Activated CD8-positive, alpha-beta memory T cell treated with anti-CD3 and anti-CD28 coated beads for 48 hours (primary cell): ENCODE results near the gene TSSC4.

ENCODE experiments used
- DNase-seq, 3 experiments: peaks; one replicate each; pipeline ENCODE4 v3.0.0-alpha.2; 2020; ENCODE audit warnings: low read depth in 2 of 3, low spot score in 2 of 3

Gene TSSC4

GRCh38 chr11:2385156-2386151, 15.1 kb upstream of the TSSC4 start:
- no peak for DNase-seq

DNA sequence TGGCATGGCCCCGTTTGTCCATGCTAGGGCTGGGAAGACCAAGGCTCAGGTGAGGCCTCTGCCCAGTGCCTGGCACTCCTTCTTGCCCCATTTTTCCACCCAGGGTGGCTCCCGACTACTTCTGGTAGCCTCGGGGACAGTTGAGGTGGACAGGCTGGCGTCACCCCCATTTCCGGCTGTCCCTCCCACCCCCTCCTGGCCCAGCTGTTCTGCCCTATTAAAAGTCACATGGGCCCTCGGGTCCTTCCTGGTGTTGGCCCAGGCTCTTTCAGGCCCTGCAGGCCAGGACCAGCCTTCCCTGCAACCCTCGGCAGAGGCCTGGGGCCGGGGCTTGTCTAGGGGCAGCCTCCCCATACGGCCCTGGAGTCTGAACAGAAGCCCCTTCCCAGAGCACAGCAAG, 14.0 kb upstream of the TSSC4 start:
- no peak for DNase-seq

GRCh38 chr11:2387266-2387987, 13.1 kb upstream of the TSSC4 start:
- DNase-seq: no peak

DNA sequence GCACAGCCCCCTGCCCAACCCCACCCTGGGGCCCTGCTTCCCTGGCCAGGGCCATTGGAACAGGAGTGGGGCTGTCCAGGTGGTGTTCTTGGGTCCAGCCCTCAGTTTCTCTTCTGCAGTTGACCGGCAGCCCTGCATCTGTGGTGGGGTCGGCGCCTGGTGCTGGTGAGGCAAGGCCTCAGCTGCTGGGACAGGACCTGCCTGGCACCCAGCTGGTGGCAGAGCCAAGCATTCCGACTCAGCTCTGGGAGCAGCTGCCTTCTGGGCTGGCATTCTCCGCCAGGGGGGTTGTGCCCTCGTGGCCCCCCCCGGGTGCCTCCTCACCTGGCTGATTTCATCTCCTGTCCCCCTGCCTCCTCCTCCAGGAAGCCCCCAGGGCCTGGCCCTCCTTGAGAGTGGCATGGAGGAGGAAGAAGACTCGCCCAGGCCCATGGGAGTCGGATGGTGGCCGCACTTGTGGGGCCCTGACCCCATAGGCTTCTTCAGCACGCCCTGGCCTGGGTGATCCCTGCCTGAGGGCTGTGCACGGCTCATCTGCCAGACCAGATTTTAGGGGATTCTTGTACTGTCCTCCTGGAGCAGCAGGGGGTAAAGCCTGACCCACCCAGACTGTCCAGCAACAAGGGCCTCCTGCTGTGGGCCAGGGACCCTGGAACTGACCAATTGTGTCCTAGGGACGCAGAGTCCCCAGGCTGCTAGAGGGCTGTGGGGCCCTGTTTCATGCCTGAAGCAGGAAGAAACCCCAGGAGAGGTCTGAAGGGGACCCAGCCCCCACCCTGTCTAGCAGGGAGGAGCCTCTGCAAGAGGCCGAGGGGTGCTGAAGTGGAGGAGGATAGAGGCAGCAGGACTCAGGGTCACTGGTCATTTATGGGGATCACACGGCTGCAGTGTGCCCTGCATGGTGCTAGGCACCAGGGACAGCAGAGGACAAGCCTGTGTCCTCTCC, 11.8 kb upstream of the TSSC4 start:
- no peak for DNase-seq

GRCh38 chr11:2389377-2390026, 11.0 kb upstream of the TSSC4 start:
- DNase-seq: no peak

- no peak for DNase-seq
Observed at GRCh38 chr11:2390091-2390724, 10.3 kb upstream of the TSSC4 start.

DNA sequence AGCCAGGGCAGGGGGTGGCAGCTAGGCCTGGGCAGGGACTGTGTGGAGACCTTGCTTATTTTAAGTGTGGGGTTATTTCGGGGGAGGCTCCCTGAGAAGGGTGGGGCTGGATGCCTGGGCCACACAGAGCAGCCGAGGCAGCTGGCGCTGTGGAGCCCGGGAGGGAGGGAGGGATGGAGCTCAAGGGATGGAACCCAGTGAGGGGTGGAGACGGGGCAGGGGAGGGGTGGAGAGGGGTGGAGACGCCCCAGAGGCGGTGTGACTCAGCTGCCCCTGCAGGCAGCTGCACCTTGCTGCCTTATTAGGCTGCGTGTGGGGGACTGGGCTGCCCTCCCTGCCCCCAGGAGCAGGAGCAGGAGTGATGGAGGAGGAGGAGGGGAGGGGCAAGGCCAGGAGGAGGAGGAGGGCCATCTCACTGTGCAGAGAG, 9.8 kb upstream of the TSSC4 start:
- no peak for DNase-seq

DNA sequence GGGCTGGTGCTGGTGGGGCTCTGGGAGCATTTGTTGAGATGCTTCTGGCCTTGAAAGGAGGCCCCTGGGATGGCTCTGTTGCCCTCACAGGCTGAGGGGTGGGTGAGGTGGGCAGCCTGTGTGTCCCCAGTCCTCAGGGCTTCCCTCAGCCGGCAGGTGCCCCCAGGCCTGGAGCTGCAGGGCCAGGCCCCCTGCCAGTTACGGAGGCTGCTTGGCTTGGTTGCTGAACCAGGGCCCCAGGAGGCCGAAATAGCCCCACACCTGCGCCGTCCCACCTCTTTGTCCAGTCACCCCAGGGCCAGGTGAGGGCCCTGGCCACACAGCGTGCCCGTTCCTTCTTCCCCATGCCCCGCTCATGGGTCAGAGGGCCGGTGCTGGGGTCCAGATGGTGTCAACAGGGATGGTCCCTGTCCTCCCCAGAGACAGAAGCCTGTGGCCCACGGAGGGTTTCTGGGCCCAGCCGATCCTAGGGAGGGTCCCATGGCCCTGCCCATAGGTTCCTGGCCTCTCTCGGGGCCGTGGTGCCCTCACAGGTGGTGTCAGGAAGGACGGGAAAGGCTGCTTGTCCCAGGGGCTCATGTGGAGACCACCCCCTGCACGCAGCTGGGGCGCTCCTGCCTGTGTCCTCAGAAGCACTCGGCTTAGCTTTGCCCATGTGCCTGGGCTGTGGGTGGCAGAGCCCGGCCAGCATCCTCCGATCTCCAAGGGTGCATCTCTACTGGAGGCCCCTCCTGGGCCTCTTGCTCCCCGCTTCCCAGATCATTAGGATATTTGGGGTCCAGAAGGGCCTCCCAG, 9.2 kb upstream of the TSSC4 start:
- DNase-seq: no peak

DNA sequence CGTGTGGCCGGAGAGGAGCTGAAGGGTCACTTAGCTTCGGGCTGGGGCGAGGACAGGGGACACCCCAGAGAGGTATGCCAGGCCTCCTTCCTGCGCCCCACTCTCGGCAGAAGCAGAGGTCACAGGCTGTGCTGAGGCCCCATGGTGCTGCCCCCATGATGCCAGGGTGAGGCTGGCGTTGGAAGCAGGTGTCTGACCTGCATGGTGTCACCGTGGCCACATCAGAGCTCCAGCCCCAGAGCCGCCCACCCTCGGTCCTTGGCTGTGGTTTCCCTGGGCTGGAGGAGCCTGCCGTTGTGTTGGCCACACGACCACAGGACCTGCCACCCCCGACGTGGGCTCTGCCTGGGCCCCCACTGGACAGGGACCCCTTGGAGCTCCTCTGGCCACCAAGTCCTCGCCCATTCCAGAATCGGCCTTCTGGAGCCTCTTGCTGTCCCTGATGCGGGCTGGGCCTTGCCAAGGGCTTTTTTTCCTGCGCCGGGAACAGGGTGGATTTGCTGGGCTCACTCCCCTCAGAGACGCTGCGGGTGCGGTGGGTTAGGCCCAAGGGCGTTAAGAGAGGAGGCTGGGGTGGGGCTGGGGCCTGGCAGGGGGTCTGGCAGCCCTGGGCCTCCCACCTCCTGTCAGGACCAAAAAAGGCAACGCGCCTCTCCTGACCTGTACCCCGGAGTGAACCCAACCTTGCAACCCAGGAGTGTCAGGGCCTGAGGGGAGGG, 8.2 kb upstream of the TSSC4 start:
- no peak for DNase-seq

DNA sequence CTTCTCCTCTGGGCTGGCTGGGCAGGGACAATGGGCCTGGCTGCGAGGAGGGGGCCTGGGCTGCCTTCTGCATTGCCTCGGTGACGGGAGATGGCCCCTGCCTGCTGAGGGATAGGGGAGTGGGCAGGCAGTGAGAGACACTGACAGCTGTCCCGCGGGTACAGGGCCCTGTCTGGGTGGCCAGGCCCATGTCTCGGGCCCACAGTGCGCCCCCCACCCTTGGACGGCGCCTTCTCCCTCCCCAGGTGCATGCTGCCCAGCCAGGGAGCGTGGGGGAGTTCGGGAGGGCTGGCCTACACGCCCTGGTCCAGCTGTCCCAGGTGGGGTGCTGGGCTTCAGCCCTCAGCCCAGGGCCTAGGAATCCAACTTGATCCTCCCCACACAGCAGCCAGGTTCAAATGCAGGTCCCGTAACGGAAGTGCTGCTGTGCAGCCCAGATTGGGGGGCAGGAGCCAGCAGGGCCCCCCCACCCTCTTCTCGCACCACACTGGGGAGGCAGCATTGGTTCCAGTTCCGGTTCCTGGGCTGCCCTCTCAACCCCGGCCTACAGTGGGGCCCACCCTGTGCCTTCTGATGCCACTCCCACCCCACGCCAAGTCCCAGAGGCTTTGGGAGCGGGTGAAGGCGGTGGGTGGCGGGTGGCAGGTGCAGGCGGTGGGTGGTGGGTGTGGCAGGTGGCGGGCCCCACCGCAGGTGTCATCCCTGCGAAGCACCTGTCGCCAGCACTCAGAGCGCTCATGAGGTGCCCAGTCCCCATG, 7.3 kb upstream of the TSSC4 start:
- no peak for DNase-seq

GRCh38 chr11:2393941-2394817, 6.4 kb upstream of the TSSC4 start:
- DNase-seq: no peak

DNA sequence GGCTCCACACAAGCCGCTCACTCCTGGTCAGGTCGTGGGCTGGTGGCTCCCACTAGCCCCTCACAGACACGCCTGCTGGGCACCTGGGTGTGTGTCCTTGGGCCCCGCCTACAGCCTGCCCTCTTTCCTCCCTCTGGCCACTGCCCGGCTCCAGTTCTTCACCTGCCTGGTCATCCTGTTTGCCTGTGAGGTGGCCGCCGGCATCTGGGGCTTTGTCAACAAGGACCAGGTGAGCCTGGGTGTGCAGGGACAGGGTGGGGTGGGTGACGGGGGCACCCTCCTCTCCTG, 5.8 kb upstream of the TSSC4 start:
- no peak for DNase-seq

GRCh38 chr11:2395211-2395730, 5.3 kb upstream of the TSSC4 start:
- DNase-seq: no peak

- DNase-seq: no peak
Observed at GRCh38 chr11:2395856-2396255, 4.7 kb upstream of the TSSC4 start.

DNA sequence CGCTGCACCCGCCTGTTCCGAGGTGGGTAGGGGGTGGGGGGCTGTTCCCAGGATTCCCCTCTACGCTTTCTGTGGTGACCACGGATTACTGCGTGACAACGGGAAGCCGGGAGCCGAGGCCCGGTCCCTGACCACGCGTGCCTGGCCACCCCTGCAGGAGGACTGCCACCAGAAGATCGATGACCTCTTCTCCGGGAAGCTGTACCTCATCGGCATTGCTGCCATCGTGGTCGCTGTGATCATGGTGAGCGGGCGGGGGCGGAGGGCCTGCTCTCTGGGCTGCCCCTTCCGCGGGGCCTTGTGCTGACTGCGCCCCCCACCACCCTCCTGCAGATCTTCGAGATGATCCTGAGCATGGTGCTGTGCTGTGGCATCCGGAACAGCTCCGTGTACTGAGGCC, 4.1 kb upstream of the TSSC4 start:
- no peak for DNase-seq

DNA sequence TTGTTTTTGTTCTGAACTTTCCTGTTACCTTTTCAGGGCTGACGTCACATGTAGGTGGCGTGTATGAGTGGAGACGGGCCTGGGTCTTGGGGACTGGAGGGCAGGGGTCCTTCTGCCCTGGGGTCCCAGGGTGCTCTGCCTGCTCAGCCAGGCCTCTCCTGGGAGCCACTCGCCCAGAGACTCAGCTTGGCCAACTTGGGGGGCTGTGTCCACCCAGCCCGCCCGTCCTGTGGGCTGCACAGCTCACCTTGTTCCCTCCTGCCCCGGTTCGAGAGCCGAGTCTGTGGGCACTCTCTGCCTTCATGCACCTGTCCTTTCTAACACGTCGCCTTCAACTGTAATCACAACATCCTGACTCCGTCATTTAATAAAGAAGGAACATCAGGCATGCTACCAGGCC, 3.5 kb upstream of the TSSC4 start:
- DNase-seq: no peak
